HUES48 (cell line): Measurements from ENCODE around the gene ENTPD2.

Source experiments
- H3K27ac ChIP-seq: one replicate; pipeline ENCODE4 v1.7.0; 2013; ENCODE audit warnings: low read depth, low read length, inconsistent platforms
- H3K27me3 ChIP-seq: 2 replicates; pipeline ENCODE4 v1.6.1; 2013; ENCODE audit warnings: mild to moderate bottlenecking, low read length; ENCODE audit not compliant: control insufficient read depth, insufficient read depth
- H3K36me3 ChIP-seq: 2 replicates; pipeline ENCODE4 v1.6.1; 2013; ENCODE audit warnings: low read length; ENCODE audit not compliant: control insufficient read depth, insufficient read depth
- H3K4me1 ChIP-seq: 2 replicates; pipeline ENCODE4 v1.6.1; 2013; ENCODE audit warnings: mild to moderate bottlenecking, low read length; ENCODE audit not compliant: control insufficient read depth, insufficient read depth
- H3K4me3 ChIP-seq: 2 replicates; pipeline ENCODE4 v1.5.1; 2013; ENCODE audit warnings: mild to moderate bottlenecking, low read depth, low read length
- H3K9ac ChIP-seq: 2 replicates; pipeline ENCODE4 v1.6.1; 2013; ENCODE audit warnings: mild to moderate bottlenecking, low read depth, low read length, moderate library complexity
- H3K9me3 ChIP-seq: 2 replicates; pipeline ENCODE4 v1.6.1; 2013; ENCODE audit warnings: low read length; ENCODE audit not compliant: control insufficient read depth, insufficient read depth

ENTPD2 gene

GRCh38 chr9:137086531-137087408, 32.9 kb upstream of the ENTPD2 start, which contains the start of gene MAN1B1:
Gene MAN1B1, plus strand, starts transcription at chr9:137086985. Its CDS starts 15 bp downstream, at chr9:137087000.
- Histone ChIP-seq H3K9me3 (no peaks in the 10 kb centered on the region), H3K36me3 (peaks cover 20% of the 10 kb centered on the region), H3K27me3 (peaks cover 7% of the 10 kb centered on the region; the same call in 1 of the 2 replicates), H3K27ac (peak within 1 kb of the TSS; percentile 83), H3K4me3 (peak within 1 kb of the TSS; percentile 77), H3K4me1 (peaks cover 5% of the 10 kb centered on the region; the same call in 1 of the 2 replicates), H3K9ac (peak within 1 kb of the TSS; percentile 66)

GRCh38 chr9:137085920-137086530, 32.2 kb upstream of the ENTPD2 start:
- Histone ChIP-seq H3K4me1 (peaks cover 5% of the 10 kb centered on the region; the same call in 1 of the 2 replicates), H3K9ac (peak overlapping the region; percentile 66), H3K9me3 (no peaks in the 10 kb centered on the region), H3K27me3 (peaks cover 7% of the 10 kb centered on the region; the same call in 1 of the 2 replicates), H3K4me3 (peak overlapping the region; percentile 77), H3K36me3 (peaks cover 16% of the 10 kb centered on the region; the same call in 1 of the 2 replicates), H3K27ac (peak overlapping the region; percentile 27)

GRCh38 chr9:137084526-137084925, 30.7 kb upstream of the ENTPD2 start:
- no peak overlapping the region for H3K9ac ChIP-seq
- H3K4me3 ChIP-seq = no peak overlapping the region

GRCh38 chr9:137083394-137084004, 29.6 kb upstream of the ENTPD2 start:
- Histone ChIP-seq H3K27ac (peak overlapping the region; percentile 21), H3K9ac (no peak overlapping the region), H3K36me3 (peaks cover 9% of the 10 kb centered on the region; the same call in 1 of the 2 replicates), H3K9me3 (no peaks in the 10 kb centered on the region), H3K4me1 (peaks cover 9% of the 10 kb centered on the region; the same call in 1 of the 2 replicates), H3K27me3 (peaks cover 21% of the 10 kb centered on the region), H3K4me3 (no peak overlapping the region)

More at GRCh38 chr9:137084526-137084925, 30.7 kb upstream of the ENTPD2 start:
- H3K27ac ChIP-seq = no peak overlapping the region
- peaks cover 12% of the 10 kb centered on the region; the same call in 1 of the 2 replicates for H3K36me3 ChIP-seq
- H3K4me1 ChIP-seq = peaks cover 5% of the 10 kb centered on the region; the same call in 1 of the 2 replicates
- H3K27me3 ChIP-seq = peaks cover 11% of the 10 kb centered on the region
- no peaks in the 10 kb centered on the region for H3K9me3 ChIP-seq

GRCh38 chr9:137082925-137083290, 29.0 kb upstream of the ENTPD2 start:
- peak overlapping the region; percentile 4 for H3K27ac ChIP-seq
- peaks cover 5% of the 10 kb centered on the region; the same call in 1 of the 2 replicates for H3K36me3 ChIP-seq
- H3K9me3 ChIP-seq = no peaks in the 10 kb centered on the region
- H3K27me3 ChIP-seq = peaks cover 27% of the 10 kb centered on the region
- no peak overlapping the region for H3K4me3 ChIP-seq
- peaks cover 9% of the 10 kb centered on the region; the same call in 1 of the 2 replicates for H3K4me1 ChIP-seq
- no peak overlapping the region for H3K9ac ChIP-seq

- Histone ChIP-seq H3K9me3 (no peaks in the 10 kb centered on the region), H3K36me3 (peaks cover 5% of the 10 kb centered on the region; the same call in 1 of the 2 replicates), H3K9ac (no peak overlapping the region), H3K4me3 (no peak overlapping the region), H3K27me3 (peaks cover 31% of the 10 kb centered on the region), H3K27ac (no peak overlapping the region), H3K4me1 (0 out of 2 replicates have a peak, but pooled peaks cover 7% of the 10 kb centered on the region)
Measured at GRCh38 chr9:137082222-137082924, 28.5 kb upstream of the ENTPD2 start.

GRCh38 chr9:137080260-137081122, 26.6 kb upstream of the ENTPD2 start:
- Histone ChIP-seq H3K27me3 (peaks cover 33% of the 10 kb centered on the region), H3K27ac (no peak overlapping the region), H3K36me3 (peaks cover 5% of the 10 kb centered on the region; the same call in 1 of the 2 replicates), H3K9me3 (no peaks in the 10 kb centered on the region), H3K4me3 (no peak overlapping the region), H3K9ac (no peak overlapping the region), H3K4me1 (peaks cover 11% of the 10 kb centered on the region)

GRCh38 chr9:137079401-137079787, 25.5 kb upstream of the ENTPD2 start:
- H3K4me1 ChIP-seq = peaks cover 19% of the 10 kb centered on the region
- no peak overlapping the region for H3K4me3 ChIP-seq
- H3K27me3 ChIP-seq = peaks cover 30% of the 10 kb centered on the region
- no peak overlapping the region for H3K27ac ChIP-seq
- no peaks in the 10 kb centered on the region for H3K9me3 ChIP-seq
- H3K9ac ChIP-seq = no peak overlapping the region
- peaks cover 5% of the 10 kb centered on the region; the same call in 1 of the 2 replicates for H3K36me3 ChIP-seq

GRCh38 chr9:137078701-137079400, 25.0 kb upstream of the ENTPD2 start:
- no peaks in the 10 kb centered on the region for H3K9me3 ChIP-seq
- peaks cover 30% of the 10 kb centered on the region for H3K27me3 ChIP-seq
- H3K4me1 ChIP-seq = peaks cover 19% of the 10 kb centered on the region
- no peak overlapping the region for H3K9ac ChIP-seq
- H3K36me3 ChIP-seq = peaks cover 5% of the 10 kb centered on the region; the same call in 1 of the 2 replicates
- no peak overlapping the region for H3K27ac ChIP-seq
- peak overlapping the region; percentile 64 for H3K4me3 ChIP-seq
